GM21360 (cell line): Measurements from ENCODE around the gene MARCO.
"Not testable (repeated sequence)": the region's sequence is repeated elsewhere in the genome, so short reads cannot be mapped to it uniquely, and the experiment has no call there.

Experiments used
- ATAC-seq: cut with Tn5 transposase; IDR thresholded peaks from one replicate; pipeline ENCODE4 v1.9.1; 2021; ENCODE audit warnings: mild to moderate bottlenecking, moderate library complexity; ENCODE audit not compliant: unreplicated experiment

MARCO gene

GRCh38 chr2:119028327-119029174 lies 86.6 kb downstream of the MARCO start:
- ATAC-seq: no peak

GRCh38 chr2:119029297-119029696 lies 87.3 kb downstream of the MARCO start:
- ATAC-seq: no peak

GRCh38 chr2:119037922-119038321 lies 95.9 kb downstream of the MARCO start:
- not testable (repeated sequence) for ATAC-seq

GRCh38 chr2:119040730-119041129 lies 98.7 kb downstream of the MARCO start:
- no peak for ATAC-seq
